NCI-H146 treated with DMSO at 0.1 percent for 48 hours (cell line): Measurements from ENCODE around the gene VSX2.
"Not testable (repeated sequence)": the region's sequence is repeated elsewhere in the genome, so short reads cannot be mapped to it uniquely, and the experiment has no call there.

Experiments
- DNase-seq: peaks from one replicate; lab custom pipeline; 2025; ENCODE audit not compliant: unreplicated experiment; lab: John Stamatoyannopoulos, UW

The VSX2 gene

GRCh38 chr14:74258764-74259035, 19.5 kb downstream of the VSX2 start:
- no peak for DNase-seq

GRCh38 chr14:74259513-74259912, 20.3 kb downstream of the VSX2 start:
- no peak for DNase-seq

- no peak for DNase-seq
Observed at GRCh38 chr14:74260525-74261233, 21.4 kb downstream of the VSX2 start.

- no peak for DNase-seq
Observed at GRCh38 chr14:74261288-74261687, 22.0 kb downstream of the VSX2 start.

GRCh38 chr14:74262076-74262475, 22.8 kb downstream of the VSX2 start:
- DNase-seq = no peak

- DNase-seq = no peak
Observed at GRCh38 chr14:74263181-74263580, 23.9 kb downstream of the VSX2 start.

GRCh38 chr14:74263921-74264320, 24.7 kb downstream of the VSX2 start:
- no peak for DNase-seq

GRCh38 chr14:74265301-74265965, 26.2 kb downstream of the VSX2 start:
- DNase-seq = no peak

- DNase-seq = no peak
Observed at GRCh38 chr14:74267588-74267987, 28.3 kb downstream of the VSX2 start.

- DNase-seq = not testable (repeated sequence)
Observed at GRCh38 chr14:74270382-74271177, 31.3 kb downstream of the VSX2 start.

GRCh38 chr14:74271365-74271764, 32.1 kb downstream of the VSX2 start:
- no peak for DNase-seq

GRCh38 chr14:74275241-74275841, 36.1 kb downstream of the VSX2 start:
- no peak for DNase-seq

- DNase-seq = no peak
Observed at GRCh38 chr14:74278080-74278479, 38.8 kb downstream of the VSX2 start.

- DNase-seq = no peak
Observed at GRCh38 chr14:74281069-74281468, 41.8 kb downstream of the VSX2 start.

GRCh38 chr14:74286736-74287135, 47.5 kb downstream of the VSX2 start:
- no peak for DNase-seq

- DNase-seq = no peak
Observed at GRCh38 chr14:74289801-74290200, 50.6 kb downstream of the VSX2 start.

- no peak for DNase-seq
Observed at GRCh38 chr14:74290415-74290814, 51.2 kb downstream of the VSX2 start.

- no peak for DNase-seq
Observed at GRCh38 chr14:74292061-74292460, 52.8 kb downstream of the VSX2 start.

- no peak for DNase-seq
Observed at GRCh38 chr14:74293606-74294005, 54.4 kb downstream of the VSX2 start.

- DNase-seq = no peak
Observed at GRCh38 chr14:74296037-74296467, 56.8 kb downstream of the VSX2 start.

GRCh38 chr14:74297986-74298385, 58.7 kb downstream of the VSX2 start:
- no peak for DNase-seq

GRCh38 chr14:74299061-74299545, 59.9 kb downstream of the VSX2 start:
- no peak for DNase-seq
